ENCODE measurements around the gene ERF.

The ERF gene

GRCh38 chr19:42288387-42288786 is 33.5 kb upstream of the ERF start:
- no peak for DNase-seq (ENCODE audit: low read depth, low spot score)
- H3K4me3 ChIP-seq (ENCODE audit: low read length) = no peak overlapping the region

GRCh38 chr19:42287827-42288107 is 32.8 kb upstream of the ERF start:
- DNase-seq (ENCODE audit: low read depth, low spot score) = no peak
- H3K4me3 ChIP-seq (ENCODE audit: low read length) = no peak overlapping the region

- no peak overlapping the region for H3K4me3 ChIP-seq (ENCODE audit: low read length)
- DNase-seq (ENCODE audit: low read depth, low spot score) = no peak
These were observed 32.3 kb upstream of the ERF start for GRCh38 chr19:42287017-42287826.

GRCh38 chr19:42286349-42287016 is 31.6 kb upstream of the ERF start:
- no peak for DNase-seq (ENCODE audit: low read depth, low spot score)
- no peak overlapping the region for H3K4me3 ChIP-seq (ENCODE audit: low read length)

GRCh38 chr19:42285988-42286348 is 31.0 kb upstream of the ERF start:
- H3K4me3 ChIP-seq (ENCODE audit: low read length) = no peak overlapping the region; the same call in 1 of the 2 replicates
- no peak for DNase-seq (ENCODE audit: low read depth, low spot score)

GRCh38 chr19:42285541-42285941 is 30.6 kb upstream of the ERF start:
- H3K4me3 ChIP-seq (ENCODE audit: low read length) = peak overlapping the region; percentile 76
- no peak for DNase-seq (ENCODE audit: low read depth, low spot score)

- DNase-seq (ENCODE audit: low read depth, low spot score) = no peak
- H3K4me3 ChIP-seq (ENCODE audit: low read length) = peak overlapping the region; percentile 76
These were observed 29.8 kb upstream of the ERF start for GRCh38 chr19:42284591-42285341.

- DNase-seq (ENCODE audit: low read depth, low spot score) = no peak
- H3K4me3 ChIP-seq (ENCODE audit: low read length) = peak overlapping the region; percentile 24
These were observed 29.2 kb upstream of the ERF start for GRCh38 chr19:42284066-42284501.

GRCh38 chr19:42283188-42284065 is 28.5 kb upstream of the ERF start:
- peak overlapping the region; percentile 64 for H3K4me3 ChIP-seq (ENCODE audit: low read length)

GRCh38 chr19:42282819-42283187 is 27.9 kb upstream of the ERF start:
- H3K4me3 ChIP-seq (ENCODE audit: low read length) = peak overlapping the region; percentile 64
- no peak for DNase-seq (ENCODE audit: low read depth, low spot score)

More at GRCh38 chr19:42283188-42284065, 28.5 kb upstream of the ERF start:
- peak; percentile 84 for DNase-seq (ENCODE audit: low read depth, low spot score)

GRCh38 chr19:42281827-42282762 is 27.2 kb upstream of the ERF start:
- DNase-seq (ENCODE audit: low read depth, low spot score) = no peak
- peak overlapping the region; percentile 73 for H3K4me3 ChIP-seq (ENCODE audit: low read length)

- DNase-seq (ENCODE audit: low read depth, low spot score) = no peak
- H3K4me3 ChIP-seq (ENCODE audit: low read length) = peak overlapping the region; percentile 73
These were observed 26.4 kb upstream of the ERF start for GRCh38 chr19:42281146-42281826.

GRCh38 chr19:42280815-42281145 is 25.9 kb upstream of the ERF start:
- H3K4me3 ChIP-seq (ENCODE audit: low read length) = peak overlapping the region; percentile 73
- no peak for DNase-seq (ENCODE audit: low read depth, low spot score)

GRCh38 chr19:42279902-42280814 is 25.2 kb upstream of the ERF start:
- peak; percentile 92 for DNase-seq (ENCODE audit: low read depth, low spot score)
- peak overlapping the region; percentile 73 for H3K4me3 ChIP-seq (ENCODE audit: low read length)

- no peak for DNase-seq (ENCODE audit: low read depth, low spot score)
- H3K4me3 ChIP-seq (ENCODE audit: low read length) = peak overlapping the region; percentile 73
These were observed 24.4 kb upstream of the ERF start for GRCh38 chr19:42279155-42279901.

GRCh38 chr19:42278452-42279154 is 23.7 kb upstream of the ERF start:
- H3K4me3 ChIP-seq (ENCODE audit: low read length) = no peak overlapping the region

More at GRCh38 chr19:42278452-42279154, 23.7 kb upstream of the ERF start:
- DNase-seq (ENCODE audit: low read depth, low spot score) = no peak
